Ishikawa (cell line): Measurements from ENCODE around the gene ADGRF3.

Experiments
- CEBPB ChIP-seq: IDR thresholded peaks from 2 replicates; pipeline ENCODE4 v1.6.1; 2012
- CREB1 ChIP-seq: IDR thresholded peaks from 2 replicates; pipeline ENCODE4 v1.6.1; 2012; ENCODE audit warnings: low read depth
- EGR1 ChIP-seq: IDR thresholded peaks from 2 replicates; pipeline ENCODE4 v1.6.1; 2012
- EP300 ChIP-seq: IDR thresholded peaks from 2 replicates; pipeline ENCODE4 v1.6.1; 2012; ENCODE audit warnings: borderline replicate concordance
- FOXM1 ChIP-seq: IDR thresholded peaks from 2 replicates; pipeline ENCODE4 v1.6.1; 2012; ENCODE audit warnings: low read depth, borderline replicate concordance
- MAX ChIP-seq: IDR thresholded peaks from 2 replicates; pipeline ENCODE4 v1.6.1; 2012
- NFIC ChIP-seq: IDR thresholded peaks from 2 replicates; pipeline ENCODE4 v1.6.1; 2012
- RAD21 ChIP-seq: IDR thresholded peaks from 2 replicates; pipeline ENCODE4 v1.6.1; 2012; ENCODE audit warnings: low read depth
- TAF1 ChIP-seq: IDR thresholded peaks from 2 replicates; pipeline ENCODE4 v1.6.1; 2012; ENCODE audit warnings: low read depth, mild to moderate bottlenecking
- TCF12 ChIP-seq: IDR thresholded peaks from 2 replicates; pipeline ENCODE4 v1.6.1; 2012; ENCODE audit warnings: low read depth
- TEAD4 ChIP-seq: IDR thresholded peaks from 2 replicates; pipeline ENCODE4 v1.6.1; 2012
- YY1 ChIP-seq: IDR thresholded peaks from 2 replicates; pipeline ENCODE4 v1.6.1; 2012; ENCODE audit warnings: low read depth
- ZBTB7A ChIP-seq: IDR thresholded peaks from 2 replicates; pipeline ENCODE4 v1.6.1; 2012; ENCODE audit warnings: low read depth
- TF ChIP-seq, protein P1 (sequence below): IDR thresholded peaks from 2 replicates; pipeline ENCODE4 v1.6.1; 2012; ENCODE audit warnings: low read depth, mild to moderate bottlenecking

- TF ChIP-seq MAX (no peak), CEBPB (no peak), FOXM1 (no peak), TEAD4 (no peak), CREB1 (no peak), EGR1 (no peak), YY1 (no peak), RAD21 (no peak), TAF1 (no peak), EP300 (no peak), NFIC (no peak), TCF12 (no peak), ZBTB7A (no peak)
- TF ChIP-seq, protein P1, sequence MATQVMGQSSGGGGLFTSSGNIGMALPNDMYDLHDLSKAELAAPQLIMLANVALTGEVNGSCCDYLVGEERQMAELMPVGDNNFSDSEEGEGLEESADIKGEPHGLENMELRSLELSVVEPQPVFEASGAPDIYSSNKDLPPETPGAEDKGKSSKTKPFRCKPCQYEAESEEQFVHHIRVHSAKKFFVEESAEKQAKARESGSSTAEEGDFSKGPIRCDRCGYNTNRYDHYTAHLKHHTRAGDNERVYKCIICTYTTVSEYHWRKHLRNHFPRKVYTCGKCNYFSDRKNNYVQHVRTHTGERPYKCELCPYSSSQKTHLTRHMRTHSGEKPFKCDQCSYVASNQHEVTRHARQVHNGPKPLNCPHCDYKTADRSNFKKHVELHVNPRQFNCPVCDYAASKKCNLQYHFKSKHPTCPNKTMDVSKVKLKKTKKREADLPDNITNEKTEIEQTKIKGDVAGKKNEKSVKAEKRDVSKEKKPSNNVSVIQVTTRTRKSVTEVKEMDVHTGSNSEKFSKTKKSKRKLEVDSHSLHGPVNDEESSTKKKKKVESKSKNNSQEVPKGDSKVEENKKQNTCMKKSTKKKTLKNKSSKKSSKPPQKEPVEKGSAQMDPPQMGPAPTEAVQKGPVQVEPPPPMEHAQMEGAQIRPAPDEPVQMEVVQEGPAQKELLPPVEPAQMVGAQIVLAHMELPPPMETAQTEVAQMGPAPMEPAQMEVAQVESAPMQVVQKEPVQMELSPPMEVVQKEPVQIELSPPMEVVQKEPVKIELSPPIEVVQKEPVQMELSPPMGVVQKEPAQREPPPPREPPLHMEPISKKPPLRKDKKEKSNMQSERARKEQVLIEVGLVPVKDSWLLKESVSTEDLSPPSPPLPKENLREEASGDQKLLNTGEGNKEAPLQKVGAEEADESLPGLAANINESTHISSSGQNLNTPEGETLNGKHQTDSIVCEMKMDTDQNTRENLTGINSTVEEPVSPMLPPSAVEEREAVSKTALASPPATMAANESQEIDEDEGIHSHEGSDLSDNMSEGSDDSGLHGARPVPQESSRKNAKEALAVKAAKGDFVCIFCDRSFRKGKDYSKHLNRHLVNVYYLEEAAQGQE, result no peak
Observed at GRCh38 chr2:26364669-26365068, 18.1 kb upstream of the ADGRF3 start.
